NCI-H526 (cell line): Measurements from ENCODE around the gene MCL1.

ENCODE experiments used
- DNase-seq, 2 experiments: peaks; one replicate each; lab custom pipeline; 2025; lab: John Stamatoyannopoulos, UW

The MCL1 gene

DNA sequence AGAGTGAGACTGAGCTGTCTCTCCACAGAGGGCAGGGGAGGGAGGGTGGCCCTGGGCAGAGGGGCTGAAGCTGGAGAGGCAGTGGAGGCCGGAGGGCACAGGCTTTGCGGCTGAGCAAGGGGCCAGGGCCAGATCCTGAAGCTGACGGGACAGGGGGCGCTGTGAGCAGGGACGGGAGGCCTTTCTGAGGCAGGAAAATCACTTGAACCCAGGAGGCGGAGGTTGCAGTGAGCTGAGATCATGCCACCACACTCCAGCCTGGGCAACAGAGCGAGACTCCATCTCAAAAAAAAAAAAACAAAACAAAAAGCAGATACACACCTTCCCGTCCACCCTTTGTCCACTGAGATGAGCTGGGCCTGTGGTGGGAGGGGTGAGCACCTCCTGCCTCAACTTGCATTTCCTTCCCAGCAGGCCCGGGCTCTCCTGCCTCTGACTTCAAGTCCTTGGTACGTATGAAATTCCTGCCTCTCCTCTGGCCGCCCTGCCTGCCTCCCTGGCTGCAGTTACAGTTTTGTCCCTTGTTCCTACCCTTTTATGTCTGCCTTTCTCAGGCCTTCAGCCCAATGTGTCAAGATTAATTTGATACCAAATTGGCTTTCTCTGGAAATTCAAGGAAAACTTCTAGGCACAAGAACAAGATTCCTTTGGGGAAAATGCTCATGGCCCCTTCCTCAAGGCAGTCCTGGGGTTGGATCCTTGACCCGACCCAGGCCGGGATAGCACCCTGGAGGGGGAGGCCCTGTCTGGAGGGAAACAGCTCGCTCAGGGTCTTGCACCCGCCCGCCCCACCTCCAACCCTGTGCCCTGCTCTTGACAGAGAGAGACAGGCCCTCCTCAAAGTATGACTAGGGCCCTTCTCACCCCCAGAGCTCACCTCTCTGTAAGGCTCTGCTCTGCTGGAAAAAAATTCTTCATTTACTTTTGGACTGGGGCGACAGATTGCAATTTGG, 41.4 kb downstream of the MCL1 start:
- DNase-seq: no peak

GRCh38 chr1:150536836-150537731, 42.3 kb downstream of the MCL1 start:
- DNase-seq: no peak

GRCh38 chr1:150535511-150536287, 43.7 kb downstream of the MCL1 start:
- DNase-seq: no peak

DNA sequence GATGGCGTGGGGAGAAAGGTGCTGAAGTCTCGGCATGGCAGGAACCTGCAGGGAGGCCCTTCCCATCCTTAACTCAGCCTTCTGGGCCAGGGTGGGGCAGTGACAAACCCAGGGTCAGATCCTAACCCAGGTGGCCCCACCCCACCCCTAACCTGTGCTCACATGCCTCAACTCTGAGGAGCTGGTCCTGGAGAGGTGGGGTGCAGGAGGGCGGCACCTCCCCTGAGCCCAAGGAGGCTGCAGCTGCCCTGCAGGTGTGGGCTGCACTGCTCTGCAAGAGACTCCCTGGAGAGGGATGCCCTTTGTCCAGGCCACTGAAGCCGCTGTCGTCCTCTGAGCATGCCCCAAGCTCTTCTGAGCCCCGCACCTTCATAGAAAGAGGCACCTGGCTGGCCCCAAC, 45.4 kb downstream of the MCL1 start:
- no peak for DNase-seq

- peak in 1 of 2 experiments; percentile 48 for DNase-seq
These were observed 46.5 kb downstream of the MCL1 start for GRCh38 chr1:150532860-150533259.

- no peak for DNase-seq
These were observed 48.8 kb downstream of the MCL1 start for GRCh38 chr1:150530491-150531159.

DNA sequence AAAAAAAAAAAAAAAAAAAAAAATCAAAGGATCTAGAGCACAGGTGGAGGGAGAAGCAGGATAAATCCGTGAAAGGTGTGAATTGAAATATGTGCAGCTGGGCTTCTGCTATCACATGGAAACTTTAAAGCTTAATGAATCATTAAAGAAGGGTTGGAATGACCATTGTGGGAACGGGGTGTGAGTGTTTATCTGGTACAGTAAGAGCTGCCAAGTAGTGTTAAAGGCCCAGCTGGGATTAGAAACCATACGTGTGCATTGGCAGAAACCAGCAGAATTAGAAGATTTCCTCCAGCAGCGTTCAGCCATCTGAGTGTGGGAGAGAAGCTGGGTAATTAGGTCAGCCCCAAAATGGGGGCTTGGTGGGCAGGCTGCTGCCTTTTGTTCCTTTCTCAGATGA, 50.4 kb downstream of the MCL1 start:
- DNase-seq: no peak

DNA sequence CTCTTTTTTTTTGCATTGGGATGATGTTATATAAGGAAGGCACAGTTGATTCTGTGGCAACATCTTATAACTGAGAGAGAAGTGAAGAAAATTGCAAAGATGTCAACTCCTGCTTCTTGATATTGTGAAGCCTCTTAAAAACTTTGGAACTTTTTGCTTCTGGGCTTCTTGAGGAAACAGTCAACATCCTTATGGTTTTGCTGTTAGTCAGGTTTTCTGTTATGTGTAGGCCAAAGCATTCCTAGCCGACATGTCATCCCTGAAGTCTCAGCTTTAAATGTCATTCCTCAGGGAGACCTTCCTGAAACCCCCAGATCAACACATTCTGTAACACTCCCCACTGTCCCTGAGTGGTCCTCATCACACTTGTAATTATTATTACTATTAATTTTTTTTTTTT, 51.2 kb downstream of the MCL1 start:
- no peak for DNase-seq

GRCh38 chr1:150525348-150525747, 54.1 kb downstream of the MCL1 start:
- no peak for DNase-seq
